Fibroblast of pulmonary artery (primary cell): ENCODE results near the gene MRFAP1L1.
"Not testable (repeated sequence)": the region's sequence is repeated elsewhere in the genome, so short reads cannot be mapped to it uniquely, and the experiment has no call there.

ENCODE experiments used
- DNase-seq: peaks from one replicate; pipeline ENCODE4 v3.0.0-alpha.2; 2010; ENCODE audit warnings: low read depth
- H3K4me3 ChIP-seq: replicated peaks from 2 replicates; pipeline ENCODE4 v1.5.1; 2011; ENCODE audit warnings: low read depth, mild to moderate bottlenecking, control low read depth, low read length, moderate library complexity
- CTCF ChIP-seq: IDR thresholded peaks from 2 replicates; pipeline ENCODE4 v1.5.1; 2011; ENCODE audit warnings: mild to moderate bottlenecking, control low read depth, low read length, inconsistent platforms; ENCODE audit errors: missing control alignments

Gene MRFAP1L1

GRCh38 chr4:6709230-6710114 lies at the start of gene MRFAP1L1:
Gene MRFAP1L1 (minus strand): TSS chr4:6709865. CDS start chr4:6709629, 236 bp downstream.
- peak within 1 kb of the TSS; percentile 79 for H3K4me3 ChIP-seq
- TF ChIP-seq CTCF, result peak; percentile 17
- peak; percentile 98 for DNase-seq

GRCh38 chr4:6758728-6759127 lies 49.1 kb upstream of the MRFAP1L1 start:
- no peak overlapping the region for H3K4me3 ChIP-seq
- DNase-seq, result no peak
- no peak for TF ChIP-seq CTCF

GRCh38 chr4:6756345-6756744 lies 46.7 kb upstream of the MRFAP1L1 start:
- not testable (repeated sequence) for H3K4me3 ChIP-seq, DNase-seq

- no peak for TF ChIP-seq CTCF
- DNase-seq, result no peak
- no peak overlapping the region for H3K4me3 ChIP-seq
Measured at GRCh38 chr4:6755088-6755753, 45.6 kb upstream of the MRFAP1L1 start.

GRCh38 chr4:6754481-6755087 lies 44.9 kb upstream of the MRFAP1L1 start:
- TF ChIP-seq CTCF, result no peak
- DNase-seq, result no peak
- H3K4me3 ChIP-seq, result no peak overlapping the region

GRCh38 chr4:6753891-6754290 lies 44.2 kb upstream of the MRFAP1L1 start:
- DNase-seq, result no peak
- no peak for TF ChIP-seq CTCF
- H3K4me3 ChIP-seq, result no peak overlapping the region

- no peak overlapping the region for H3K4me3 ChIP-seq
- no peak for DNase-seq
- TF ChIP-seq CTCF, result no peak
Measured at GRCh38 chr4:6753103-6753560, 43.5 kb upstream of the MRFAP1L1 start.
